Smooth muscle cell (in vitro differentiated cells): Measurements from ENCODE around the gene PCDH15. TPM values are rescaled to one million over a fixed set of nuclear protein-coding genes. Genes with fewer than 3 reads are reported as not detected.

Experiments used
- DNase-seq: peaks from one replicate; lab custom pipeline; 2025; ENCODE audit not compliant: unreplicated experiment; lab: John Stamatoyannopoulos, UW
- H2AFZ ChIP-seq: fragments of 200-600 bp; sonication (generic); 2 replicates; pipeline ENCODE4 v1.6.0; 2016; ENCODE audit warnings: antibody characterized with exemption, low read depth, mild to moderate bottlenecking
- H3F3A ChIP-seq: fragments of 200-600 bp; sonication (generic); 2 replicates; pipeline ENCODE4 v1.6.0; 2017; ENCODE audit warnings: antibody characterized with exemption, low read depth
- H3K27ac ChIP-seq: fragments of 200-600 bp; sonication (generic); 2 replicates; pipeline ENCODE4 v1.5.1; 2016; ENCODE audit warnings: low read depth, mild to moderate bottlenecking
- H3K27me3 ChIP-seq: fragments of 200-600 bp; sonication (generic); 2 replicates; pipeline ENCODE4 v1.6.1; 2016; ENCODE audit warnings: low read depth, mild to moderate bottlenecking
- H3K36me3 ChIP-seq: fragments of 200-600 bp; sonication (generic); 2 replicates; pipeline ENCODE4 v1.5.1; 2016; ENCODE audit warnings: low read depth
- H3K4me1 ChIP-seq: fragments of 200-600 bp; sonication (generic); 2 replicates; pipeline ENCODE4 v1.5.1; 2016; ENCODE audit warnings: low read depth
- H3K4me2 ChIP-seq: fragments of 200-600 bp; sonication (generic); 2 replicates; pipeline ENCODE4 v1.6.0; 2016; ENCODE audit warnings: mild to moderate bottlenecking
- H3K4me3 ChIP-seq: fragments of 200-600 bp; sonication (generic); 2 replicates; pipeline ENCODE4 v1.5.1; 2016; ENCODE audit warnings: mild to moderate bottlenecking
- H3K79me2 ChIP-seq: fragments of 200-600 bp; sonication (generic); 2 replicates; pipeline ENCODE4 v1.6.0; 2016; ENCODE audit warnings: low read depth, mild to moderate bottlenecking
- H3K9ac ChIP-seq: fragments of 200-600 bp; sonication (generic); 2 replicates; pipeline ENCODE4 v1.6.0; 2016; ENCODE audit warnings: low read depth
- H3K9me3 ChIP-seq: fragments of 200-600 bp; sonication (generic); replicated peaks from 2 replicates; pipeline ENCODE4 v1.5.1; 2016; ENCODE audit warnings: low read depth
- H4K20me1 ChIP-seq: fragments of 200-600 bp; sonication (generic); 2 replicates; pipeline ENCODE4 v1.6.0; 2016; ENCODE audit warnings: low read depth
- CTCF ChIP-seq: fragments of 200-600 bp; sonication (generic); IDR thresholded peaks from 2 replicates; pipeline ENCODE4 v1.5.1; 2017; ENCODE audit warnings: borderline replicate concordance, mild to moderate bottlenecking, antibody characterized with exemption; ENCODE audit not compliant: insufficient read depth, poor library complexity, severe bottlenecking
- WGBS: methylation state at CpG from one replicate; pipeline ENCODE4 v1.1.7; 2016; ENCODE audit warnings: low lambda C conversion rate; 5-methylcytosine and 5-hydroxymethylcytosine counted together
- polyA plus RNA-seq: library from polyadenylated mRNA; unstranded; fragments of >200 nt; fragmentation: Nextera tagmentation; extraction: Ambion mirVana; gene quantifications from 2 replicates; pipeline ENCODE4 v1.2.1, GENCODE V29; 2016
- total RNA-seq: library from RNA; depleted of rRNA; stranded (reverse); fragments of >200 nt; gene quantifications from 2 replicates; pipeline ENCODE4 v1.2.3, GENCODE V29; 2014

The PCDH15 gene
- total and polyA plus RNA-seq, 2 experiments from 2014 or later = not detected

GRCh38 chr10:53839440-53840039 lies 961.5 kb downstream of the PCDH15 start:
- Histone ChIP-seq H3F3A (no peaks in the 10 kb centered on the region), H3K4me3 (no peak overlapping the region), H2AFZ (no peak overlapping the region), H3K9ac (no peak overlapping the region), H3K27me3 (no peaks in the 10 kb centered on the region), H3K27ac (no peak overlapping the region), H4K20me1 (no peaks in the 10 kb centered on the region), H3K9me3 (no peaks in the 10 kb centered on the region), H3K4me1 (no peaks in the 10 kb centered on the region), H3K36me3 (no peaks in the 10 kb centered on the region), H3K79me2 (no peaks in the 10 kb centered on the region), H3K4me2 (no peak overlapping the region)
- DNase-seq = no peak
- peak; percentile 58 for TF ChIP-seq CTCF
- 42% methylated on average over 2 of the region's 2 CpGs for WGBS

GRCh38 chr10:53836638-53837037 lies 964.4 kb downstream of the PCDH15 start:
- no peak overlapping the region for H3K4me3 ChIP-seq
- no peaks in the 10 kb centered on the region for H3F3A ChIP-seq
- WGBS = 53% methylated on average over 1 of the region's 1 CpG
- no peaks in the 10 kb centered on the region for H4K20me1 ChIP-seq
- peak overlapping the region; percentile 34 for H2AFZ ChIP-seq
- no peak for DNase-seq
- H3K27ac ChIP-seq = no peak overlapping the region
- H3K4me1 ChIP-seq = no peaks in the 10 kb centered on the region
- TF ChIP-seq CTCF = no peak
- no peaks in the 10 kb centered on the region for H3K27me3 ChIP-seq
- no peak overlapping the region for H3K9ac ChIP-seq
- H3K9me3 ChIP-seq = no peaks in the 10 kb centered on the region
- no peaks in the 10 kb centered on the region for H3K79me2 ChIP-seq
- peak overlapping the region; percentile 1 for H3K4me2 ChIP-seq
- no peaks in the 10 kb centered on the region for H3K36me3 ChIP-seq

GRCh38 chr10:53833908-53834307 lies 967.1 kb downstream of the PCDH15 start:
- Histone ChIP-seq H3K9me3 (no peaks in the 10 kb centered on the region), H3K4me1 (no peaks in the 10 kb centered on the region), H3K27me3 (no peaks in the 10 kb centered on the region), H3K27ac (no peak overlapping the region), H3K4me2 (no peak overlapping the region), H3K9ac (no peak overlapping the region), H2AFZ (no peak overlapping the region), H3F3A (no peaks in the 10 kb centered on the region), H3K4me3 (no peak overlapping the region), H4K20me1 (no peaks in the 10 kb centered on the region), H3K79me2 (no peaks in the 10 kb centered on the region), H3K36me3 (no peaks in the 10 kb centered on the region)
- no peak for DNase-seq
- no peak for TF ChIP-seq CTCF
- WGBS = 76% methylated on average over 2 of the region's 2 CpGs

GRCh38 chr10:53827261-53827660 lies 973.8 kb downstream of the PCDH15 start:
- no peak overlapping the region for H2AFZ ChIP-seq
- no peaks in the 10 kb centered on the region for H3K79me2 ChIP-seq
- no peaks in the 10 kb centered on the region for H4K20me1 ChIP-seq
- no peak for TF ChIP-seq CTCF
- H3K9ac ChIP-seq = no peak overlapping the region
- H3F3A ChIP-seq = no peaks in the 10 kb centered on the region
- no peaks in the 10 kb centered on the region for H3K36me3 ChIP-seq
- no peak overlapping the region for H3K4me3 ChIP-seq
- DNase-seq = no peak
- H3K27me3 ChIP-seq = no peaks in the 10 kb centered on the region
- no peak overlapping the region for H3K4me2 ChIP-seq
- no peaks in the 10 kb centered on the region for H3K9me3 ChIP-seq
- 97% methylated on average over 15 of the region's 15 CpGs for WGBS
- H3K4me1 ChIP-seq = no peaks in the 10 kb centered on the region
- no peak overlapping the region for H3K27ac ChIP-seq
